Upper lobe of left lung (tissue), 6 donors: Measurements from ENCODE around the gene ZNF230. TPM values are rescaled to one million over a fixed set of nuclear protein-coding genes. Genes with fewer than 3 reads are reported as not detected.

ENCODE experiments used
- ATAC-seq, 2 donors: fragments of 200-7000 bp; cut with Tn5 transposase; one replicate each; pipeline ENCODE4 v1.9.1; 2022; ENCODE audit warnings: mild to moderate bottlenecking in 2 of 2, moderate library complexity in 2 of 2; ENCODE audit not compliant: low FRiP score in 2 of 2
- DNase-seq, 2 donors: peaks; one replicate each; pipeline ENCODE4 v3.0.0-alpha.2; 2019 to 2020
- H3K27ac ChIP-seq, 4 donors: fragments of 200-600 bp; sonication (generic); one replicate each; pipeline ENCODE4 v1.5.1; 2016 to 2019
- H3K27me3 ChIP-seq, 4 donors: fragments of 200-600 bp; sonication (generic); one replicate each; pipeline ENCODE4 v1.5.1; 2017 to 2019
- H3K36me3 ChIP-seq, 4 donors: fragments of 200-600 bp; sonication (generic); one replicate each; pipeline ENCODE4 v1.5.1; 2016 to 2019
- H3K4me1 ChIP-seq, 4 donors: fragments of 200-600 bp; sonication (generic); one replicate each; pipeline ENCODE4 v1.5.1; 2018 to 2019
- H3K4me3 ChIP-seq, 4 donors: fragments of 200-600 bp; sonication (generic); one replicate each; pipeline ENCODE4 v1.5.1; 2017 to 2019; ENCODE audit warnings: mild to moderate bottlenecking in 2 of 4, moderate library complexity in 1 of 4
- H3K9me3 ChIP-seq, 4 donors: fragments of 200-600 bp; sonication (generic); one replicate each; pipeline ENCODE4 v1.5.1; 2018 to 2019
- EP300 ChIP-seq, 4 donors: sonication (generic); formaldehyde crosslinking; IDR thresholded peaks; one replicate each; pipeline ENCODE4 v1.5.1; 2017; ENCODE audit warnings: antibody characterized with exemption in 4 of 4, control low read depth in 2 of 4
- POLR2A ChIP-seq, 4 donors: fragments of 450-650 bp; IDR thresholded peaks; one replicate each; pipeline ENCODE4 v1.5.1; 2016 to 2017; ENCODE audit warnings: antibody characterized with exemption in 4 of 4, mild to moderate bottlenecking in 2 of 4
- POLR2AphosphoS5 ChIP-seq, 2 donors: sonication (generic); formaldehyde crosslinking; IDR thresholded peaks; one replicate each; pipeline ENCODE4 v1.5.1; 2017; ENCODE audit warnings: antibody characterized with exemption in 2 of 2
- WGBS, 2 donors: methylation state at CpG; one replicate each; pipeline ENCODE4 v1.1.5; 2017 to 2018; 5-methylcytosine and 5-hydroxymethylcytosine counted together
- total RNA-seq, 6 donors: library from RNA; depleted of rRNA in 4 of 6; stranded (reverse); fragments of >200 nt in 4 of 6; gene quantifications; one replicate each; pipeline versions ENCODE4 v1.1.0 to v1.2.1, GENCODE V29; 2016 to 2021
- TF ChIP-seq, protein P1 (sequence below), 6 experiments: fragments of 450-650 bp in 4 of 6; fragments of 200-600 bp in 2 of 6; sonication (generic) in 2 of 6; IDR thresholded peaks; one replicate each; pipeline ENCODE4 v1.5.1; 2016 to 2019; ENCODE audit warnings: antibody characterized with exemption in 6 of 6
- donor health status: DM: no; HTN: no; CAD: no; lungs with moderate emphysema.
- donor health status: DM: no; HTN: yes; CAD: no; lungs with severe emphysema.

ZNF230 gene
- total RNA-seq, 6 donors from 2014 or later = 2.2 to 6.4 (median 4.7) TPM

- peak overlapping the region; percentile 70 to 90 (median 87) for H3K27ac ChIP-seq
- no peak for ATAC-seq
- 6 to 14% methylated on average over 8 of the region's 8 CpGs for WGBS, 2 donors
These were observed 568 bp upstream of the ZNF230 start for GRCh38 chr19:44002212-44002565.

GRCh38 chr19:44003461-44004009 is 778 bp downstream of the ZNF230 start:
- TF ChIP-seq EP300 (IDR thresholded peaks at IDR 0.05) = no peak
- no peak for TF ChIP-seq POLR2A (IDR thresholded peaks at IDR 0.05)
- TF ChIP-seq POLR2AphosphoS5 (IDR thresholded peaks at IDR 0.05) = no peak
- TF ChIP-seq, protein P1, sequence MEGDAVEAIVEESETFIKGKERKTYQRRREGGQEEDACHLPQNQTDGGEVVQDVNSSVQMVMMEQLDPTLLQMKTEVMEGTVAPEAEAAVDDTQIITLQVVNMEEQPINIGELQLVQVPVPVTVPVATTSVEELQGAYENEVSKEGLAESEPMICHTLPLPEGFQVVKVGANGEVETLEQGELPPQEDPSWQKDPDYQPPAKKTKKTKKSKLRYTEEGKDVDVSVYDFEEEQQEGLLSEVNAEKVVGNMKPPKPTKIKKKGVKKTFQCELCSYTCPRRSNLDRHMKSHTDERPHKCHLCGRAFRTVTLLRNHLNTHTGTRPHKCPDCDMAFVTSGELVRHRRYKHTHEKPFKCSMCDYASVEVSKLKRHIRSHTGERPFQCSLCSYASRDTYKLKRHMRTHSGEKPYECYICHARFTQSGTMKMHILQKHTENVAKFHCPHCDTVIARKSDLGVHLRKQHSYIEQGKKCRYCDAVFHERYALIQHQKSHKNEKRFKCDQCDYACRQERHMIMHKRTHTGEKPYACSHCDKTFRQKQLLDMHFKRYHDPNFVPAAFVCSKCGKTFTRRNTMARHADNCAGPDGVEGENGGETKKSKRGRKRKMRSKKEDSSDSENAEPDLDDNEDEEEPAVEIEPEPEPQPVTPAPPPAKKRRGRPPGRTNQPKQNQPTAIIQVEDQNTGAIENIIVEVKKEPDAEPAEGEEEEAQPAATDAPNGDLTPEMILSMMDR (IDR thresholded peaks at IDR 0.05) = no peak
- 7% methylated on average over 12 to 15 of the region's 15 CpGs for WGBS, 2 donors
- DNase-seq (no peak), ATAC-seq (peak; percentile 14 to 28)
- H3K9me3 ChIP-seq = peaks cover 6 to 30% (median 26%) of the 10 kb centered on the region in 4 donors
- H3K27ac ChIP-seq = peak overlapping the region in 3 of 4 donors; percentile 86 to 90 (median 88)
- H3K4me3 ChIP-seq = peak overlapping the region; percentile 78 to 96 (median 87)
- H3K27me3 ChIP-seq = no peaks in the 10 kb centered on the region
- H3K4me1 ChIP-seq = peaks cover 10 to 16% (median 12%) of the 10 kb centered on the region in 4 donors
- peaks cover 9 to 21% (median 17%) of the 10 kb centered on the region in 4 donors for H3K36me3 ChIP-seq

More at GRCh38 chr19:44002212-44002565, 568 bp upstream of the ZNF230 start:
- Histone ChIP-seq H3K4me1 (peaks cover 10 to 16% (median 12%) of the 10 kb centered on the region in 4 donors), H3K9me3 (peaks cover 9 to 30% (median 21%) of the 10 kb centered on the region in 4 donors), H3K27me3 (no peaks in the 10 kb centered on the region), H3K4me3 (peak overlapping the region; percentile 78 to 96 (median 87)), H3K36me3 (peaks cover 0 to 12% (median 9%) of the 10 kb centered on the region in 4 donors)
- TF ChIP-seq POLR2AphosphoS5 (IDR thresholded peaks at IDR 0.05) = no peak
- no peak for TF ChIP-seq EP300 (IDR thresholded peaks at IDR 0.05)
- no peak for TF ChIP-seq POLR2A (IDR thresholded peaks at IDR 0.05)
- TF ChIP-seq, protein P1 (IDR thresholded peaks at IDR 0.05) = no peak
- no peak for DNase-seq

- Histone ChIP-seq H3K36me3 (peaks cover 34 to 45% (median 41%) of the 10 kb centered on the region in 4 donors), H3K9me3 (peaks cover 30 to 53% (median 44%) of the 10 kb centered on the region in 4 donors)
- 67 to 76% methylated on average over 1 of the region's 1 CpG for WGBS, 2 donors
These were observed 3.2 kb downstream of the ZNF230 start for GRCh38 chr19:44005973-44006372.

DNA sequence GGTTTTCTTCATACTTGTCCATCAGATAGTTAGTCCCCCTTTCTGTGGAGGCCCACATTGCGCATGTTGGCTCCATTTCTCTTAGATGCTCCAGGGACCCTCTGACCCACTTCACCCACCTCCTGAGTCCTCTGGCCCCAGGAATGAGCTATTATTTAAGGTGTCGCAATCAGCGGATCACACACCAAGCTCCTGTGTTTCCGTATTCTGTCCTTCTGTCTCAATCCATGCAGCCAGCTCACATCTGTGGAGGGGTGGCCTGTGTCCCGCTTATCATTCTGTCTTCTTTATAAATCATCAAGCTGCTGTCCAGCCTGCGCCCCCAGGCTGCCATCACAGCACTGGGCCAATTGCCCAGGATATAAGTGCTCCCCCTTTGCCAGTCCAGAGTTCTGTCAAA is 4.7 kb downstream of the ZNF230 start:
- H3K4me1 ChIP-seq = peaks cover 6 to 10% (median 8%) of the 10 kb centered on the region in 4 donors
- H3K4me3 ChIP-seq = no peak overlapping the region
- ATAC-seq = no peak
- peaks cover 37 to 55% (median 53%) of the 10 kb centered on the region in 4 donors for H3K36me3 ChIP-seq
- no peak for TF ChIP-seq POLR2A (IDR thresholded peaks at IDR 0.05)
- no peaks in the 10 kb centered on the region for H3K27me3 ChIP-seq
- DNase-seq = no peak
- no peak overlapping the region for H3K27ac ChIP-seq
- 94 to 98% methylated on average over 6 of the region's 6 CpGs for WGBS, 2 donors
- peaks cover 42 to 67% (median 59%) of the 10 kb centered on the region in 4 donors for H3K9me3 ChIP-seq

More at GRCh38 chr19:44005973-44006372, 3.2 kb downstream of the ZNF230 start:
- Histone ChIP-seq H3K27ac (peak overlapping the region in 1 of 4 donors; percentile 7), H3K4me1 (peaks cover 10 to 16% (median 12%) of the 10 kb centered on the region in 4 donors), H3K4me3 (no peak overlapping the region), H3K27me3 (no peaks in the 10 kb centered on the region)
- no peak for ATAC-seq
- no peak for DNase-seq
- TF ChIP-seq POLR2A (IDR thresholded peaks at IDR 0.05) (no peak), POLR2AphosphoS5 (IDR thresholded peaks at IDR 0.05) (peak in 1 of 2 donors; percentile 21), EP300 (IDR thresholded peaks at IDR 0.05) (no peak)
- TF ChIP-seq, protein P1 (IDR thresholded peaks at IDR 0.05) = no peak

DNA sequence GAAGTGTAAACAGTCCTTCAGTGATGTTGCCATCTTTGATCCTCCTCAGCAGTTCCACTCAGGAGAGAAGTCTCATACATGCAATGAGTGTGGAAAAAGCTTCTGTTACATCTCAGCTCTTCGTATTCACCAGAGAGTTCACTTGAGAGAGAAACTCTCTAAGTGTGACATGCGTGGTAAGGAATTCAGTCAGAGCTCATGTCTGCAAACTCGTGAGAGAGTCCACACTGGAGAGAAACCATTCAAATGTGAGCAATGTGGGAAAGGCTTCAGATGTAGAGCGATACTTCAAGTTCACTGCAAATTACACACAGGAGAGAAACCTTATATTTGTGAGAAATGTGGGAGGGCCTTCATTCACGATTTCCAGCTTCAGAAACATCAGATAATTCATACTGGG is 7.7 kb downstream of the ZNF230 start:
- Histone ChIP-seq H3K27me3 (no peaks in the 10 kb centered on the region), H3K9me3 (peaks cover 42 to 90% (median 80%) of the 10 kb centered on the region in 4 donors), H3K27ac (no peak overlapping the region), H3K36me3 (peaks cover 37 to 56% (median 53%) of the 10 kb centered on the region in 4 donors), H3K4me3 (no peak overlapping the region), H3K4me1 (no peaks in the 10 kb centered on the region)
- no peak for TF ChIP-seq POLR2AphosphoS5 (IDR thresholded peaks at IDR 0.05)
- TF ChIP-seq, protein P1 (IDR thresholded peaks at IDR 0.05) = no peak
- no peak for ATAC-seq
- 96 to 99% methylated on average over 5 of the region's 5 CpGs for WGBS, 2 donors
- no peak for DNase-seq
